ENCODE results near the gene ENTPD3.

GRCh38 chr3:40341671-40342070 lies 45.3 kb upstream of the ENTPD3 start:
- TF ChIP-seq EZH2 (IDR thresholded peaks at IDR 0.05; ENCODE audit: borderline replicate concordance, insufficient read depth, low read depth, low read length, poor library complexity, severe bottlenecking) (no peak), CTCF (IDR thresholded peaks at IDR 0.05) (no peak)
